Measurements from ENCODE around the gene PAX8.
A peak's percentile ranks its signal among the peaks of the same experiment; 100 is the strongest.

The PAX8 gene

GRCh38 chr2:113198790-113199612, 79.7 kb downstream of the PAX8 start (continued):
- TF ChIP-seq ZNF677 (tag by site-specific recombination; IDR thresholded peaks at IDR 0.05) (no peak), ZNF221 (tag by site-specific recombination; IDR thresholded peaks at IDR 0.05; ENCODE audit: borderline replicate concordance) (no peak), KLF1 (tag by site-specific recombination; IDR thresholded peaks at IDR 0.05) (0 out of 2 replicates have a peak, but pooled peaks have one; percentile 22), ZEB2 (tag by site-specific recombination; IDR thresholded peaks at IDR 0.05) (peak; percentile 90), ZNF530 (tag by site-specific recombination; IDR thresholded peaks at IDR 0.05; ENCODE audit: low read depth) (no peak), ZNF214 (tag by site-specific recombination; IDR thresholded peaks at IDR 0.05; ENCODE audit: borderline replicate concordance) (no peak), ZBTB26 (tag by site-specific recombination; optimal IDR thresholded peaks at IDR 0.05) (peak; percentile 89), ZNF621 (tag by site-specific recombination; IDR thresholded peaks at IDR 0.05) (no peak), ZNF146 (tag by site-specific recombination; IDR thresholded peaks at IDR 0.05) (no peak), FEZF1 (tag by site-specific recombination; IDR thresholded peaks at IDR 0.05) (no peak), SP2 (tag by site-specific recombination; IDR thresholded peaks at IDR 0.05) (peak; percentile 71), ZNF521 (tag by site-specific recombination; IDR thresholded peaks at IDR 0.05) (no peak), ZBTB10 (tag by site-specific recombination; IDR thresholded peaks at IDR 0.05) (no peak), ZNF544 (tag by site-specific recombination; IDR thresholded peaks at IDR 0.05) (no peak), ZNF558 (tag by site-specific recombination; IDR thresholded peaks at IDR 0.05) (no peak), ZNF174 (tag by site-specific recombination; IDR thresholded peaks at IDR 0.05) (no peak), ZNF239 (tag by site-specific recombination; IDR thresholded peaks at IDR 0.05) (no peak), SETDB1 (IDR thresholded peaks at IDR 0.05; ENCODE audit: insufficient read length, low read length) (no peak), ZNF248 (tag by site-specific recombination; IDR thresholded peaks at IDR 0.05) (no peak), HOXD13 (CRISPR knock-in tag; IDR thresholded peaks at IDR 0.05; ENCODE audit: borderline replicate concordance) (no peak), ZFHX2 (tag by site-specific recombination; conservative IDR thresholded peaks at IDR 0.05) (peak; percentile 54)
- TF ChIP-seq, protein P1, sequence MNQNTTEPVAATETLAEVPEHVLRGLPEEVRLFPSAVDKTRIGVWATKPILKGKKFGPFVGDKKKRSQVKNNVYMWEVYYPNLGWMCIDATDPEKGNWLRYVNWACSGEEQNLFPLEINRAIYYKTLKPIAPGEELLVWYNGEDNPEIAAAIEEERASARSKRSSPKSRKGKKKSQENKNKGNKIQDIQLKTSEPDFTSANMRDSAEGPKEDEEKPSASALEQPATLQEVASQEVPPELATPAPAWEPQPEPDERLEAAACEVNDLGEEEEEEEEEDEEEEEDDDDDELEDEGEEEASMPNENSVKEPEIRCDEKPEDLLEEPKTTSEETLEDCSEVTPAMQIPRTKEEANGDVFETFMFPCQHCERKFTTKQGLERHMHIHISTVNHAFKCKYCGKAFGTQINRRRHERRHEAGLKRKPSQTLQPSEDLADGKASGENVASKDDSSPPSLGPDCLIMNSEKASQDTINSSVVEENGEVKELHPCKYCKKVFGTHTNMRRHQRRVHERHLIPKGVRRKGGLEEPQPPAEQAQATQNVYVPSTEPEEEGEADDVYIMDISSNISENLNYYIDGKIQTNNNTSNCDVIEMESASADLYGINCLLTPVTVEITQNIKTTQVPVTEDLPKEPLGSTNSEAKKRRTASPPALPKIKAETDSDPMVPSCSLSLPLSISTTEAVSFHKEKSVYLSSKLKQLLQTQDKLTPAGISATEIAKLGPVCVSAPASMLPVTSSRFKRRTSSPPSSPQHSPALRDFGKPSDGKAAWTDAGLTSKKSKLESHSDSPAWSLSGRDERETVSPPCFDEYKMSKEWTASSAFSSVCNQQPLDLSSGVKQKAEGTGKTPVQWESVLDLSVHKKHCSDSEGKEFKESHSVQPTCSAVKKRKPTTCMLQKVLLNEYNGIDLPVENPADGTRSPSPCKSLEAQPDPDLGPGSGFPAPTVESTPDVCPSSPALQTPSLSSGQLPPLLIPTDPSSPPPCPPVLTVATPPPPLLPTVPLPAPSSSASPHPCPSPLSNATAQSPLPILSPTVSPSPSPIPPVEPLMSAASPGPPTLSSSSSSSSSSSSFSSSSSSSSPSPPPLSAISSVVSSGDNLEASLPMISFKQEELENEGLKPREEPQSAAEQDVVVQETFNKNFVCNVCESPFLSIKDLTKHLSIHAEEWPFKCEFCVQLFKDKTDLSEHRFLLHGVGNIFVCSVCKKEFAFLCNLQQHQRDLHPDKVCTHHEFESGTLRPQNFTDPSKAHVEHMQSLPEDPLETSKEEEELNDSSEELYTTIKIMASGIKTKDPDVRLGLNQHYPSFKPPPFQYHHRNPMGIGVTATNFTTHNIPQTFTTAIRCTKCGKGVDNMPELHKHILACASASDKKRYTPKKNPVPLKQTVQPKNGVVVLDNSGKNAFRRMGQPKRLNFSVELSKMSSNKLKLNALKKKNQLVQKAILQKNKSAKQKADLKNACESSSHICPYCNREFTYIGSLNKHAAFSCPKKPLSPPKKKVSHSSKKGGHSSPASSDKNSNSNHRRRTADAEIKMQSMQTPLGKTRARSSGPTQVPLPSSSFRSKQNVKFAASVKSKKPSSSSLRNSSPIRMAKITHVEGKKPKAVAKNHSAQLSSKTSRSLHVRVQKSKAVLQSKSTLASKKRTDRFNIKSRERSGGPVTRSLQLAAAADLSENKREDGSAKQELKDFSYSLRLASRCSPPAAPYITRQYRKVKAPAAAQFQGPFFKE (tag by site-specific recombination; IDR thresholded peaks at IDR 0.05; ENCODE audit: borderline replicate concordance): no peak
- TF ChIP-seq, protein P2, sequence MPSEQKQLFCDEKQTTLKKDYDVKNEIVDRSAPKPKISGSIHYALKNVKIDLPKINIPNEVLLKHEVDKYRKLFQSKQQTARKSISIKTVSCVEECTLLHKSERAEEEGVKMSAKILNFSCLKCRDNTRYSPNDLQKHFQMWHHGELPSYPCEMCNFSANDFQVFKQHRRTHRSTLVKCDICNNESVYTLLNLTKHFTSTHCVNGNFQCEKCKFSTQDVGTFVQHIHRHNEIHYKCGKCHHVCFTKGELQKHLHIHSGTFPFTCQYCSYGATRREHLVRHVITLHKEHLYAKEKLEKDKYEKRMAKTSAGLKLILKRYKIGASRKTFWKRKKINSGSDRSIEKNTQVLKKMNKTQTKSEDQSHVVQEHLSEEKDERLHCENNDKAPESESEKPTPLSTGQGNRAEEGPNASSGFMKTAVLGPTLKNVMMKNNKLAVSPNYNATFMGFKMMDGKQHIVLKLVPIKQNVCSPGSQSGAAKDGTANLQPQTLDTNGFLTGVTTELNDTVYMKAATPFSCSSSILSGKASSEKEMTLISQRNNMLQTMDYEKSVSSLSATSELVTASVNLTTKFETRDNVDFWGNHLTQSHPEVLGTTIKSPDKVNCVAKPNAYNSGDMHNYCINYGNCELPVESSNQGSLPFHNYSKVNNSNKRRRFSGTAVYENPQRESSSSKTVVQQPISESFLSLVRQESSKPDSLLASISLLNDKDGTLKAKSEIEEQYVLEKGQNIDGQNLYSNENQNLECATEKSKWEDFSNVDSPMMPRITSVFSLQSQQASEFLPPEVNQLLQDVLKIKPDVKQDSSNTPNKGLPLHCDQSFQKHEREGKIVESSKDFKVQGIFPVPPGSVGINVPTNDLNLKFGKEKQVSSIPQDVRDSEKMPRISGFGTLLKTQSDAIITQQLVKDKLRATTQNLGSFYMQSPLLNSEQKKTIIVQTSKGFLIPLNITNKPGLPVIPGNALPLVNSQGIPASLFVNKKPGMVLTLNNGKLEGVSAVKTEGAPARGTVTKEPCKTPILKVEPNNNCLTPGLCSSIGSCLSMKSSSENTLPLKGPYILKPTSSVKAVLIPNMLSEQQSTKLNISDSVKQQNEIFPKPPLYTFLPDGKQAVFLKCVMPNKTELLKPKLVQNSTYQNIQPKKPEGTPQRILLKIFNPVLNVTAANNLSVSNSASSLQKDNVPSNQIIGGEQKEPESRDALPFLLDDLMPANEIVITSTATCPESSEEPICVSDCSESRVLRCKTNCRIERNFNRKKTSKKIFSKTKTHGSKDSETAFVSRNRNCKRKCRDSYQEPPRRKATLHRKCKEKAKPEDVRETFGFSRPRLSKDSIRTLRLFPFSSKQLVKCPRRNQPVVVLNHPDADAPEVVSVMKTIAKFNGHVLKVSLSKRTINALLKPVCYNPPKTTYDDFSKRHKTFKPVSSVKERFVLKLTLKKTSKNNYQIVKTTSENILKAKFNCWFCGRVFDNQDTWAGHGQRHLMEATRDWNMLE (tag by site-specific recombination; conservative IDR thresholded peaks at IDR 0.05; ENCODE audit: low read depth): no peak
